ENCODE data around the gene ECE1.

ECE1 gene

DNA sequence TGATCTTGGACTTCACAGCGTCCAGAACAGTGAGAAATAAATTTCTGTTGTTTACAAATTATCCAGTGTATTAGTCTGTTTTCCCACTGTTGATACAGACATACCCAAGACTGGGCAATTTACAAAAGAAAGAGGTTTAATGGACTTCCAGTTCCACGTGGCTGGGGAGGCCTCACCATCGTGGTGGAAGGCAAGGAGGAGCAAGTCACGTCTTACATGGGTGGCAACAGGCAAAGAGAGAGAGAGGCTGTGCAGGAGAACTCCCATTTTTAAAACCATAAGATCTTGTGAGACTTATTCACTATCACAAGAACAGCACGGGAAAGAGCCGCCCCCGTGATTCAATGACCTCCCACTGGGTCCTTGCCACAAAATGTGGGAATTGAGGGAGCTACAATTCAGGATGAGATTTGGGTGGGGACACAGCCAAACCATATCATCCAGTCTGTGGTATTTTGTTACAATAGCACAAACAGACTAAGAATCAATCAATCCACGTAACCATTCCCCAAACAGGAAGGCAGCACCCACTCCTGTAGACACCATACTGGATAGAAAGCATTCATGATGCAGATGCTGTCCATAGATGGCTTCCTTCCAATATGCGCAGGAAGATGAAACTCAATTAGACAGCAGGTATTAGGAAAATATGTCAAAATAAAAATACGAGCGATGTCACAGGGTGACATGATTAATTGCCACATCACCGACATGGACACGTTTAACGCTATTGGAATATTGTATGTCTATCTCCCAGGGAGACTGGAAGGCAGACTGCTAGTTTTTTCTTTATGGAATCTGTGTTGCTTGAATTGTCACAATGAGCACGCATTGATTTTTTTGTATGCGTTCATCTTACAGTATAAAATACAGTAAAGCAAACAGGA is 22.8 kb downstream of the ECE1 start:
- no peak for DNase-seq (ENCODE audit: low spot score)

DNA sequence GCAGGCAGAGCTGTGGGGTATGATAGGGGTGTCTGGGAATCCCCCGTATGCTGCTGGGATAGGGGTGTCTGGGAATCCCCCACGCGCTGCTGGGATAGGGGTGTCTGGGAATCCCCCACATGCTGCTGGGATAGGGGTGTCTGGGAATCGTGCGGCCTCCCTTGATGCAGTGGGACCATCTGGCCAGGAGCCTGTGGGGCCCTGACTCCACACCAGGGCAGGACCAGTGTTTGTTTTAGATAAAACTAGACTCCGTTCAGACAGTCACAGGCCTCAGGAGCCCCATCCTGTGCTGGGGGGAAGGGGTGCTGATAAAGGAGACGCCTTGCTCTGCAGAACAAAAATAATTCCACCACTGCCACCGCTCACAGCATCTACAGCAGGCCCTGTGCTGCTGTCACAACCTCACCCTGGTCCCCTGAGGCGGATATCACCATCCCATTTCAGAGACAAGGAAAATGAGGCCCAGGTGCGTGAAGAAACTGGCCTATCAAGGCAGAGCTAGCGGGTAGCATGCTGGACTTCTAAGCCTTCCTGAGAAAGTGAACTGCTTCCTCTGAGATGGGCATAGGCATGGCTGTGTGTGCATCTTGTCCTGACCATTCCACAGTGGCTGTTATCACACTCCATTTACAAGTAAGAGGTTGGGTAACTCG is 24.0 kb downstream of the ECE1 start:
- DNase-seq (ENCODE audit: low spot score) = no peak

DNA sequence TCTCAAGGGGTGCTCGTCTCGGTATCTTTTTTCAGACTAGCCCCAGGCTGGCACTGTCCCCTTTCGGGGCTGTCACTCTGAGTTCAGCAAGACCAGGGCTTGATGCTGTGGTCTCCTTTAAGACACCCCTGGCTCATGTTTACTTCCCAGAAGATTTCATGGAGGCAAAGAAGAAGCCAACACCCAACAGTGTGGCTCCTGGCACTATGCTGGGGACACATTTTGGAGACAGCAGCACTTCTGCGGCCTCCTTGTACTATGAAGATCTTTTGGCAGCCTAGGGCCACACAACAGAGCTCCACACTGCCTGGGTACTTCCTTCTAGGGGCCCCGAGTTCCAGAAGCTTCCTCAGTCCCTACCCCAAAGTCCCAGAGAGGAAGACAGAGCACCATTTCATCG is 24.6 kb downstream of the ECE1 start:
- DNase-seq (ENCODE audit: low spot score) = no peak

DNA sequence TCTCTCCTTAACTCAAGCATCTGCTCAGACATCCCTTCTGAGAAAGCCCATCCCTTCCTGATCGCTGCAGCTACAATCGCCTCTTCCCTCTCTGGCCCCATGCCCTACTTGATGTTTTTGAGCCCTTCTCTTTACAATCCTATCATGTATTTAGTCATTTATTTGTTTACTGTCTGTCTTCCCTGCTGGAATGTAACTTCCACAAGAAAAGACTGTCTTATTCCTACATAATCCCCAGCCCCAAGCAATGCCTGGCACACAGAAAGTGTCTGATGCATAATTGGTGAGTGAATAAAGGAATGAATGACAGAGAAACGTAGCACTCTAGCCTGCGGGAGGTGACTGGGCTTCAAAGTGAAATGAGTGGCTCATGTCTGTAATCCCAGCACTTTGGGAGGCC is 25.4 kb downstream of the ECE1 start:
- peak; percentile 34 for DNase-seq (ENCODE audit: low spot score)

GRCh38 chr1:21263653-21264225 is 26.5 kb downstream of the ECE1 start:
- no peak for DNase-seq (ENCODE audit: low spot score)

- no peak for DNase-seq (ENCODE audit: low spot score)
These were observed 27.2 kb downstream of the ECE1 start for GRCh38 chr1:21263052-21263429.

- no peak for DNase-seq (ENCODE audit: low spot score)
These were observed 27.8 kb downstream of the ECE1 start for GRCh38 chr1:21262293-21263051.

DNA sequence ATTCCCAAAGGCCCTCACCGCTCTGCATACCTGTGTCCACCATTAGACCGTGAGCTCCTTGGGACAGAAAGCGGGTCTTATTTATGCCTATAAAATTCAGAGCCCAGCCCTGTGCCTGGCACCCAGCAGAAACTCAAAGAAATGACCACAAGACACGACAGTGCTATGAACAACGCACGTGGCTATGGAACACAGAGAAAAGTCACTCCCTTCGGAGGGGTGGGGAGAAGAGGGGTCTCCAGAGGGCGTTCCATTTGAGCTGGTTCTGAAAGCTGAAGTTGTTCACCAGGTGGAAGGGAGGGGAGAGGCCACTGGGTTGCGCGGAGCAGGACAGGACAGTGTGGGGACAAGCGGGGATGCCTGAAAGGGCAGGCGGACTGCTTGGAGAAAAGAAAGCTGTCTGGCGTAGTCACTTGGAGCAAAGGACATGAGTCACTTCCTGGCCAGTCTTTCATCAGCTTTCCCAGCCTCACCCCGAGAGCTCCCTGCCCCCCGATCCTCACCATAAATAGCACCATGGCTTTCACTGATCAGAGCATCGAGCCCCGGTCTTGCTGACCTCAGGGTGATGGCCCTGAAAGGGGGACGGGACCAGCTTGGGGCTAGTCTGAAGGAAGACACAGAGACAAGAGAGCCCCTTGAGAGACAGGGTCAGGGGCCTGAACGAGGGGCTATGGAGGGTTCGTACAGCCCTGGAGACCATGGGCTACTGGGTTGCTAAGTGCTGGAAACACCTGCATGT is 28.5 kb downstream of the ECE1 start:
- peak; percentile 50 for DNase-seq (ENCODE audit: low spot score)

- no peak for DNase-seq (ENCODE audit: low spot score)
These were observed 29.7 kb downstream of the ECE1 start for GRCh38 chr1:21260405-21261125.

GRCh38 chr1:21259316-21260076 is 30.8 kb downstream of the ECE1 start:
- DNase-seq (ENCODE audit: low spot score) = no peak

DNA sequence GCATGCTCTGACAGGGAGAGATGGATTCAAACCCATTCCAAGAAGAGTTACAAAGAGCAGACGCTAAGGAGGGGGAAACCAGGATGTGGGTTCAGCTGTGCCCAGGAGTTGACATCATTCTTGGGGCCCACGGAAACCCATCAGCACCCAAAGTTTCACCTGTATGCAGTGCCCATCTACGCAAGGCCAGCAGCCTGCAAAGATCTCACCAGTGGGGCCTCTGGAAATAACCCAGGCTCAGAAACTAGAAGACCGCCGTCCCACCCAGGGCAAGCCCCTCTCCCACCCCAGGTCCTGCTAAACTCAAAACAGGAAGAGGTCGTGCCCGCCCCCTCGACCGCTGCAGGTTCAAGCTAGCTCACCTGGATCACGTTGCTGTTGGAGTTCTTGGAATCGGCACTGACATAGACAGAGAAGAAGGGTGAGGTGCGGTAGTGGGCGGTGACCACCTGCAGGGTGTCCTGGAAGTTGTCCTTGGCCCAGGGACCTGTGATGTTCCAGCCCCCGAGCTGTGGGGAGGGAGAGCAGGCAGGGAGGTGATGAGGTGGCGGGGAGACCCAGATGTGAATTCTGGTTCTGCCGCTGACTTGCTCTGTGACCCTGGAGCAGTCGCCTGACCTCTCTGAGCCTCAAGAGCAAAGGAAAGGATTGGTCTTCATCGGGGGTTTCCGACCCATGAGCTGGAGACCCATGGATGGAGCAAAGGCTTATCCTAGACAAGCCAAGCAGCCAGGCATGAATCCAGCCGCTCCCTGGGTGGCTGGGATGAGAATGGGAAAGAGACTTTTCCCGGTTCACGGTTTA is 31.7 kb downstream of the ECE1 start:
- no peak for DNase-seq (ENCODE audit: low spot score)

GRCh38 chr1:21257431-21258135 is 32.7 kb downstream of the ECE1 start:
- DNase-seq (ENCODE audit: low spot score) = no peak

DNA sequence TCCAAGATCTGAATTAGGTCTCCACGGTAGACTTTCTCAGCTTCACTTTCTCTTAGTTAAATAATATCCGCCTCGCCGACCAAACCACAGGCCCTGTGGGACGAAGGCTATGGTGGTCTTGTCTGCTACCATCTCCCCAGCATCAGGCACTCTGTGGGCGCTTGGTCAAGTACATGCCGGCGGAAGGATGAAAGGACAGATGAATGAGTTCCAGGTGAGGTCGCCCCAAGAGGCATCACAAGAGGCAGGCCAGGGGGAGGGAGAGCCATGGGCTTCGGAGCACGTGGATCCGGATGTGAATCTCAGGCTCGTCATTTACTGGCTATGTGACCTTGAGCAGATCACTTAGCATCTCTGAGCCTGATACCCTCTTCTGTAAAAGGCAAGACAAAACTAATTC is 33.5 kb downstream of the ECE1 start:
- DNase-seq (ENCODE audit: low spot score) = no peak

DNA sequence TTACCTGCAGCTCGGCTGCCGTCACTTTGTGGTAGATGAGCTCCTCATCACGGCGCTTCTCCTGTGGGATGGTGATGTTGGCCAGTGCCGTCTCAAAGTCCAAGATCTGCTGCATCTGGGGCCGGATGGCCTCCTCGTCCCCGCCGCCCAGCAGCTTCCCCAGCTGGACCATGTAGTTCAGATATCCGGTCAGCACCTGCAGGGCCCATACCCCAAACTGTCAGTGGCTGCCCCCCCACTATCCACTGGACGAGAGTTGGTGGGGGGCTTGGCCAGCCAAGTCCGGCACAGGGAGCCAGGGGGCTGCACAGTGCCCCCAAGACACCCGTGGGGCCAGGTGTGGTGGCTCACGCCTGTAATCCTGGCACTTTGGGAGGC is 34.3 kb downstream of the ECE1 start:
- DNase-seq (ENCODE audit: low spot score) = no peak

GRCh38 chr1:21255284-21255942 is 34.9 kb downstream of the ECE1 start:
- DNase-seq (ENCODE audit: low spot score) = peak; percentile 46

DNA sequence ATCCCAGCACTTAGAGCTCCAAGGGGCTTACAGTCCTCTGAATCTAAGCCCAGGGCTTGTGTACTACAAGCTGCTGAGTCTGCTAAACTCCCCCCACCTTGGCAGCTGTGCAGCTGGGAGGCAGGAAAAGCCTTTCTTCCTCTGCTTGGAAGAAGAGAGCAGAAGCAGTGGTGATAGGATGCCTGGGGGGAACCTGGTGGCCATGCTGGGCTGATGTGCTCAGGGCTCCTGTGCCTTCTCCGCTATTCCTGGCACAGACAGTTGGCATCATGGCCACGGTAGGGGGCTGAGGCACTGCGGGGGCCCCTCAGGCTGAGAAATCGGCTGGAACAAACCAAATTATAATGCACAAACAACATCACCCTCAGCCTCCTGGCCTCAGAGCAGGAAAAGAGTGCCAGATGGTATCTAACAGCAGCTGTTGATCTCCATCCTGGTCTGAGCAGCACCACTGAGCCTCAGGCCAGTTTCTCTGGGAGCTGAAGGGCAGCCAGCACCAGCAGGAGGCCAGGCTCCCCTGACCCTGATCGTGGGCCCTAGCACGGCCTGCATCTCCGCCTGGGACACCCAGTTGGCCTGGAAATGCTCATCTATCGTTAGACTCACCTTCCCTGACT is 35.8 kb downstream of the ECE1 start:
- DNase-seq (ENCODE audit: low spot score) = no peak

GRCh38 chr1:21251773-21252471 is 38.3 kb downstream of the ECE1 start:
- no peak for DNase-seq (ENCODE audit: low spot score)

Data from COLO829 (cell line).